Measurements from ENCODE around the gene TYRP1. TPM values are rescaled to one million over a fixed set of nuclear protein-coding genes. Genes with fewer than 3 reads are reported as not detected.

The TYRP1 gene
- not detected for total RNA-seq

- Histone ChIP-seq H3K27me3 (no peaks in the 10 kb centered on the region), H3K9me3 (no peaks in the 10 kb centered on the region), H3K4me3 (no peak within 1 kb of the TSS), H3K4me1 (no peaks in the 10 kb centered on the region), H3K36me3 (no peaks in the 10 kb centered on the region), H3K27ac (no peak within 1 kb of the TSS)
- TF ChIP-seq POLR2AphosphoS5 (IDR thresholded peaks at IDR 0.05; ENCODE audit: insufficient read depth in 1 of 2, low read depth in 1 of 2) = no peak
- no peak for DNase-seq (ENCODE audit: extremely low spot score in 2 of 2)
- intact Hi-C loops (cut with DNase I) = no loop called here
These were observed at the start of gene TYRP1 for GRCh38 chr9:12693141-12693540. Gene TYRP1 (plus strand): TSS chr9:12693385. CDS start chr9:12693997, 612 bp downstream.

- H3K36me3 ChIP-seq = no peaks in the 10 kb centered on the region
These were observed 49.5 kb upstream of the TYRP1 start for GRCh38 chr9:12643686-12644085.

GRCh38 chr9:12648925-12649324, 44.3 kb upstream of the TYRP1 start:
- Histone ChIP-seq H3K4me1 (no peaks in the 10 kb centered on the region), H3K27me3 (no peaks in the 10 kb centered on the region), H3K9me3 (no peaks in the 10 kb centered on the region), H3K36me3 (no peaks in the 10 kb centered on the region), H3K4me3 (no peak overlapping the region), H3K27ac (no peak overlapping the region)
- TF ChIP-seq CTCF (IDR thresholded peaks at IDR 0.05) = no peak
- no peak for TF ChIP-seq POLR2A (IDR thresholded peaks at IDR 0.05)
- TF ChIP-seq POLR2AphosphoS5 (IDR thresholded peaks at IDR 0.05; ENCODE audit: insufficient read depth in 1 of 2, low read depth in 1 of 2) = no peak
- intact Hi-C loops (cut with DNase I) = no loop called here
- DNase-seq (ENCODE audit: extremely low spot score in 2 of 2) = no peak

More at GRCh38 chr9:12643686-12644085, 49.5 kb upstream of the TYRP1 start:
- Histone ChIP-seq H3K27me3 (no peaks in the 10 kb centered on the region), H3K27ac (no peak overlapping the region), H3K9me3 (no peaks in the 10 kb centered on the region), H3K4me1 (no peaks in the 10 kb centered on the region), H3K4me3 (no peak overlapping the region)
- TF ChIP-seq POLR2A (IDR thresholded peaks at IDR 0.05) (no peak), CTCF (IDR thresholded peaks at IDR 0.05) (no peak), POLR2AphosphoS5 (IDR thresholded peaks at IDR 0.05; ENCODE audit: insufficient read depth in 1 of 2, low read depth in 1 of 2) (no peak)
- DNase-seq (ENCODE audit: extremely low spot score in 2 of 2) = no peak
- intact Hi-C loops (cut with DNase I) = no loop called here

- DNase-seq (ENCODE audit: extremely low spot score in 2 of 2) = no peak
- Histone ChIP-seq H3K27ac (no peak overlapping the region), H3K4me1 (no peaks in the 10 kb centered on the region), H3K4me3 (no peak overlapping the region), H3K36me3 (no peaks in the 10 kb centered on the region), H3K9me3 (no peaks in the 10 kb centered on the region), H3K27me3 (no peaks in the 10 kb centered on the region)
- intact Hi-C loops (cut with DNase I) = no loop called here
- no peak for TF ChIP-seq POLR2A (IDR thresholded peaks at IDR 0.05)
- no peak for TF ChIP-seq CTCF (IDR thresholded peaks at IDR 0.05)
- TF ChIP-seq POLR2AphosphoS5 (IDR thresholded peaks at IDR 0.05; ENCODE audit: insufficient read depth in 1 of 2, low read depth in 1 of 2) = no peak
These were observed 42.1 kb upstream of the TYRP1 start for GRCh38 chr9:12651125-12651524.

GRCh38 chr9:12652973-12653372, 40.2 kb upstream of the TYRP1 start:
- Histone ChIP-seq H3K9me3 (no peaks in the 10 kb centered on the region), H3K36me3 (no peaks in the 10 kb centered on the region), H3K4me1 (no peaks in the 10 kb centered on the region), H3K4me3 (no peak overlapping the region), H3K27ac (no peak overlapping the region), H3K27me3 (no peaks in the 10 kb centered on the region)
- intact Hi-C loops (cut with DNase I) = no loop called here
- DNase-seq (ENCODE audit: extremely low spot score in 2 of 2) = no peak
- TF ChIP-seq CTCF (IDR thresholded peaks at IDR 0.05) (no peak), POLR2A (IDR thresholded peaks at IDR 0.05) (no peak), POLR2AphosphoS5 (IDR thresholded peaks at IDR 0.05; ENCODE audit: insufficient read depth in 1 of 2, low read depth in 1 of 2) (no peak)
